ENCODE data around the gene EPB41L1. TPM values are rescaled to one million over a fixed set of nuclear protein-coding genes. Genes with fewer than 3 reads are reported as not detected.

The EPB41L1 gene
- total RNA-seq, 1 donor from 2014 or later, result 32.7 TPM

DNA sequence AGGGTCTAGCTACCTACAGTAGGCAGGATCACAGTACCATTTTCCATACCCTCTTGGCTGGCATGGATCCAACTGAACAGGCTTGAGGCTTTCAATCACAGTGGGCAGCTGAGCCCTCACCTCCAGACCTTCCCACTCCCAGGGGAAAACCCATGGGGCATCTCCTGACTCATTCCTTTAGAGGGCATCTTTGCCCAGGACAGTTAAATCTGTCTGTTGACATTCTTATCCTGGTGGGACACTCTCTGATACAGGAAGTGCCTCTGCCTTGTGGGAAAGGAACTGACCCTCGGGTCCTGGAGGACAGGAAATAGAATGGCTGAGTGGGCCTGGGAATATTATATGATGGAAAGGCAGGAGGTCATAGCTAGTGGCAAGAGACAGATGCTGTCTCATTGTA, 10.2 kb upstream of the EPB41L1 start:
- TF ChIP-seq EZH2 (IDR thresholded peaks at IDR 0.05), result no peak
- TF ChIP-seq, protein P1, sequence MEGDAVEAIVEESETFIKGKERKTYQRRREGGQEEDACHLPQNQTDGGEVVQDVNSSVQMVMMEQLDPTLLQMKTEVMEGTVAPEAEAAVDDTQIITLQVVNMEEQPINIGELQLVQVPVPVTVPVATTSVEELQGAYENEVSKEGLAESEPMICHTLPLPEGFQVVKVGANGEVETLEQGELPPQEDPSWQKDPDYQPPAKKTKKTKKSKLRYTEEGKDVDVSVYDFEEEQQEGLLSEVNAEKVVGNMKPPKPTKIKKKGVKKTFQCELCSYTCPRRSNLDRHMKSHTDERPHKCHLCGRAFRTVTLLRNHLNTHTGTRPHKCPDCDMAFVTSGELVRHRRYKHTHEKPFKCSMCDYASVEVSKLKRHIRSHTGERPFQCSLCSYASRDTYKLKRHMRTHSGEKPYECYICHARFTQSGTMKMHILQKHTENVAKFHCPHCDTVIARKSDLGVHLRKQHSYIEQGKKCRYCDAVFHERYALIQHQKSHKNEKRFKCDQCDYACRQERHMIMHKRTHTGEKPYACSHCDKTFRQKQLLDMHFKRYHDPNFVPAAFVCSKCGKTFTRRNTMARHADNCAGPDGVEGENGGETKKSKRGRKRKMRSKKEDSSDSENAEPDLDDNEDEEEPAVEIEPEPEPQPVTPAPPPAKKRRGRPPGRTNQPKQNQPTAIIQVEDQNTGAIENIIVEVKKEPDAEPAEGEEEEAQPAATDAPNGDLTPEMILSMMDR (IDR thresholded peaks at IDR 0.05), result no peak
- no peak for TF ChIP-seq EZH2phosphoT487 (IDR thresholded peaks at IDR 0.05)
- Histone ChIP-seq H2AFZ (replicated peaks) (no peak overlapping the region), H3K27me3 (no peaks in the 10 kb centered on the region), H3K79me2 (ENCODE audit: low read depth) (no peaks in the 10 kb centered on the region), H3K36me3 (no peaks in the 10 kb centered on the region), H3K27ac (no peak overlapping the region), H3K9me3 (ENCODE audit: low read depth) (no peaks in the 10 kb centered on the region), H3K4me2 (no peak overlapping the region), H3K9ac (no peak overlapping the region), H3K4me3 (no peak overlapping the region), H4K20me1 (ENCODE audit: low read depth) (no peaks in the 10 kb centered on the region), H3K4me1 (no peaks in the 10 kb centered on the region), H3F3A (ENCODE audit: low read depth) (no peaks in the 10 kb centered on the region)
- no peak for DNase-seq (ENCODE audit: low spot score)
- no peak overlapping the region for H3K27ac Mint-ChIP-seq
- H3K4me3 Mint-ChIP-seq, result no peak overlapping the region
- peaks cover 3% of the 10 kb centered on the region for H3K27me3 Mint-ChIP-seq (ENCODE audit: insufficient read depth, low read depth)
- no peaks in the 10 kb centered on the region for H3K9me3 Mint-ChIP-seq
- H3K36me3 Mint-ChIP-seq, result no peaks in the 10 kb centered on the region
- peaks cover 18% of the 10 kb centered on the region for H3K4me1 Mint-ChIP-seq

DNA sequence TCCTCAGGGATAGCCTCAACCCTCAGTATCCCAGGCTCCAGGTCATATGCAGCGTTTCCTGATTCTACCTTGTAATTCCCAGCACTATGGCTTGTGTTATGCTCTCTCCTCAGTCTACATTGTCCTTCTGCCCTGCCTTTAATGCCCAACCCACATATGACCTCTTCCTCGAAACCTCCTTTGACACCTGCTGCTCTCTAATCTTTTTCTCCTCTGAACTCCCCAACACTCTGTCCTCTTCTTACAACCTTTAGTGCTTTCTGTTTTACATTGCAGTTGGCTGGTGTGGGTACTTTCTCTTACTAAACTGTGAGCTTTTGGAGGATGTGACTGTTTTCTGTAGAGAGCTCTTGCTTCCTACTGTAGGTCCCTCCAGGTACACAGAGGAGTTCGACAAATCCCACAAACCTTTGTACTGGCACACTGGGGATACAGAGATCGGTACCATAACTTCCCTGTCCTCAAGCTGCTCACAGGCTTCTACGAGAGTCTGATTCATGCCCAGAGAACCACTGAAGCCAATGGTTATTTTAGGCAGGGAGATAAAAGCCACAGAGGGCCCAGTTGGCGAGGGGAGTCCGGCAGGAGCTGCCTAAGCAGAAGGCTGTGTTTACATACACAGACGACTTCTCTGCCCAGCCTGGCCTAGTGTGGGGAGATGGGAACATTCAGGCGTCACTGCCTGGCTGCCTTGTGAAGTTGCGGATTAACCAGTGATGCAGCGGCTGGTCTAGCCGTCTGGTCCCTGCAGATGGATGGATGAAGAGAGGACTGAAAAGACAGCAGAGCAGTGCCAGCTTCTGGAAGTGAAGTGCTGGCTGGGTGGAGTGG, 8.4 kb upstream of the EPB41L1 start:
- no peaks in the 10 kb centered on the region for H3F3A ChIP-seq (ENCODE audit: low read depth)
- no peak overlapping the region for H3K27ac Mint-ChIP-seq
- no peak overlapping the region for H3K9ac ChIP-seq
- no peaks in the 10 kb centered on the region for H3K79me2 ChIP-seq (ENCODE audit: low read depth)
- no peaks in the 10 kb centered on the region for H4K20me1 ChIP-seq (ENCODE audit: low read depth)
- no peaks in the 10 kb centered on the region for H3K4me1 ChIP-seq
- no peak for DNase-seq (ENCODE audit: low spot score)
- H3K4me3 ChIP-seq, result no peak overlapping the region
- H3K36me3 Mint-ChIP-seq, result no peaks in the 10 kb centered on the region
- H3K4me2 ChIP-seq, result no peak overlapping the region
- H3K27ac ChIP-seq, result no peak overlapping the region
- H3K27me3 ChIP-seq, result no peaks in the 10 kb centered on the region
- H3K9me3 Mint-ChIP-seq, result no peaks in the 10 kb centered on the region
- no peaks in the 10 kb centered on the region for H3K36me3 ChIP-seq
- H2AFZ ChIP-seq (replicated peaks), result no peak overlapping the region
- peaks cover 7% of the 10 kb centered on the region for H3K27me3 Mint-ChIP-seq (ENCODE audit: insufficient read depth, low read depth)
- no peaks in the 10 kb centered on the region for H3K9me3 ChIP-seq (ENCODE audit: low read depth)
- TF ChIP-seq EZH2 (IDR thresholded peaks at IDR 0.05), result no peak
- TF ChIP-seq, protein P1 (IDR thresholded peaks at IDR 0.05), result no peak
- no peak for TF ChIP-seq EZH2phosphoT487 (IDR thresholded peaks at IDR 0.05)
- H3K4me3 Mint-ChIP-seq, result no peak overlapping the region
- H3K4me1 Mint-ChIP-seq, result peaks cover 19% of the 10 kb centered on the region

DNA sequence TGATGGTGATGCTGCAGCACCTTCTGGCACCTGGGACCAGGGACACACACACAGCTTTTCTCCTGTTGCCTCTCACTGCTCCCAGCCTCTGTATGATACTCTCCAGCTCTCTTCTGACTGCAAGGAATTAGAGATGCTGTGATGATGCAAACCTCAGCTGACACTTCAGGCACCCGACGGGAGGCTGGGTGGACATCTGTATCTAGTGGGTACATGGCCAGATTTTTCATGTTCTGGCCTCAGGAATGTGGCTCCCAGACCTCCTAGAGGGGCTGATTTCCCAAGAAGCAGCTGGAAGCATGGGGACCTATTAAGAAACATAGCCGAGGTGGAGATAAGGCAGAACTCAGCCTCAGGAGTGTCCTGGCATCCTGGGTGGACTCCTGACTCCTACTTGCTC, 6.8 kb upstream of the EPB41L1 start:
- no peak overlapping the region for H2AFZ ChIP-seq (replicated peaks)

More for the DNA sequence above, 6.8 kb upstream of the EPB41L1 start:
- Histone ChIP-seq H3K9ac (no peak overlapping the region), H3K4me1 (no peaks in the 10 kb centered on the region), H3F3A (ENCODE audit: low read depth) (no peaks in the 10 kb centered on the region), H3K9me3 (ENCODE audit: low read depth) (no peaks in the 10 kb centered on the region), H3K36me3 (no peaks in the 10 kb centered on the region), H3K27me3 (peaks cover under 1% of the 10 kb centered on the region), H3K79me2 (ENCODE audit: low read depth) (no peaks in the 10 kb centered on the region), H4K20me1 (ENCODE audit: low read depth) (no peaks in the 10 kb centered on the region), H3K4me3 (no peak overlapping the region), H3K4me2 (no peak overlapping the region), H3K27ac (no peak overlapping the region)
- Mint-ChIP-seq H3K27me3 (ENCODE audit: insufficient read depth, low read depth) (peaks cover 7% of the 10 kb centered on the region), H3K36me3 (no peaks in the 10 kb centered on the region), H3K4me3 (no peak overlapping the region), H3K4me1 (peaks cover 23% of the 10 kb centered on the region), H3K27ac (no peak overlapping the region), H3K9me3 (no peaks in the 10 kb centered on the region)
- no peak for DNase-seq (ENCODE audit: low spot score)
- no peak for TF ChIP-seq EZH2phosphoT487 (IDR thresholded peaks at IDR 0.05)
- TF ChIP-seq, protein P1 (IDR thresholded peaks at IDR 0.05), result no peak
- TF ChIP-seq EZH2 (IDR thresholded peaks at IDR 0.05), result no peak
